A673 (cell line): ENCODE results near the gene ST6GALNAC4. TPM values are rescaled to one million over a fixed set of nuclear protein-coding genes. Genes with fewer than 3 reads are reported as not detected.

Experiments used
- BruUV-seq: library from RNA; stranded (reverse); fragments of 400-500 nt; replicated peaks from 2 replicates; lab custom pipeline; 2021; lab: Mats Ljungman, UMichigan
- CTCF ChIA-PET: fragments of 300-600 bp; sonication (Branson Sonifier 250); formaldehyde crosslinking; loops from one replicate; lab custom pipeline; 2022; ENCODE audit warnings: antibody characterized with exemption; lab: Charles Lee
- POLR2A ChIA-PET: fragments of 300-600 bp; sonication (Branson Sonifier 250); formaldehyde crosslinking; loops from one replicate; lab custom pipeline; 2022; ENCODE audit warnings: antibody characterized with exemption; ENCODE audit not compliant: low non-redundant PET; lab: Charles Lee
- DNase-seq: peaks from one replicate; pipeline ENCODE4 v3.0.0-alpha.2; 2015; ENCODE audit warnings: low spot score
- H3K27ac ChIP-seq: fragments of 200-600 bp; sonication (generic); 2 replicates; pipeline ENCODE4 v1.5.1; 2016; ENCODE audit warnings: mixed run types, low read depth, mild to moderate bottlenecking, mixed read lengths, antibody characterized with exemption, low read length; ENCODE audit not compliant: poor library complexity, severe bottlenecking
- H3K27me3 ChIP-seq: fragments of 200-600 bp; sonication (generic); replicated peaks from 2 replicates; pipeline ENCODE4 v1.6.1; 2017; ENCODE audit warnings: mixed run types, low read depth, mild to moderate bottlenecking, mixed read lengths, antibody characterized with exemption, low read length; ENCODE audit not compliant: insufficient read depth, poor library complexity
- H3K36me3 ChIP-seq: fragments of 200-600 bp; sonication (generic); 2 replicates; pipeline ENCODE4 v1.6.1; 2016; ENCODE audit warnings: mixed run types, mild to moderate bottlenecking, mixed read lengths, antibody characterized with exemption, low read length; ENCODE audit not compliant: insufficient read depth, poor library complexity, severe bottlenecking
- H3K4me1 ChIP-seq: fragments of 200-600 bp; sonication (generic); 2 replicates; pipeline ENCODE4 v1.6.1; 2017; ENCODE audit warnings: mixed run types, mild to moderate bottlenecking, mixed read lengths, antibody characterized with exemption, low read length; ENCODE audit not compliant: insufficient read depth, poor library complexity, severe bottlenecking
- H3K4me3 ChIP-seq: fragments of 200-600 bp; sonication (generic); 2 replicates; pipeline ENCODE4 v1.5.1; 2016; ENCODE audit warnings: low read depth, mixed run types, mild to moderate bottlenecking, mixed read lengths, low read length; ENCODE audit not compliant: poor library complexity, severe bottlenecking
- H3K9me3 ChIP-seq: fragments of 200-600 bp; sonication (generic); 2 replicates; pipeline ENCODE4 v1.6.1; 2016; ENCODE audit warnings: mixed run types, low read depth, mild to moderate bottlenecking, mixed read lengths, antibody characterized with exemption, low read length; ENCODE audit not compliant: poor library complexity, severe bottlenecking
- CTCF ChIP-seq: fragments of 300-800, 200-600 bp; sonication (generic); conservative IDR thresholded peaks from 2 replicates; pipeline ENCODE4 v1.5.1; 2017; ENCODE audit warnings: low read depth, mild to moderate bottlenecking, antibody characterized with exemption, low read length, moderate library complexity, mixed read lengths
- EZH2 ChIP-seq: fragments of 200-600 bp; sonication (generic); IDR thresholded peaks from 2 replicates; pipeline ENCODE4 v1.6.1; 2017; ENCODE audit warnings: borderline replicate concordance, low read depth, mild to moderate bottlenecking, mixed read lengths, antibody characterized with exemption, low read length; ENCODE audit not compliant: poor library complexity, severe bottlenecking
- intact Hi-C: fragments of 100-400 bp; cut with micrococcal nuclease; formaldehyde crosslinking; loops from one replicate; pipeline ENCODE4 v1.10.0; 2022; ENCODE audit not compliant: unreplicated experiment
- total RNA-seq: library from RNA; stranded (reverse); gene quantifications from 2 replicates; pipeline ENCODE4 v1.2.3, GENCODE V29; 2021

Gene ST6GALNAC4
- total RNA-seq, 1 experiment from 2014 or later, result 11.8 TPM

- ChIA-PET POLR2A (interaction anchor here (0.6 kb wide), 1 partner anchor 155 kb away, joined by 3 read pairs; no protein-coding TSS in a partner anchor), CTCF (no interaction called here)
- intact Hi-C loops, result loop anchor here (5.0 kb wide), 1 partner anchor 116 kb away; the partner anchor contains the start of gene FPGS
- H3K27ac ChIP-seq, result no peak overlapping the region
- H3K36me3 ChIP-seq, result no peaks in the 10 kb centered on the region
- DNase-seq, result no peak
- no TSS peak for BruUV-seq
- no peak overlapping the region for H3K4me3 ChIP-seq
- no peaks in the 10 kb centered on the region for H3K9me3 ChIP-seq
- no peaks in the 10 kb centered on the region for H3K27me3 ChIP-seq
- TF ChIP-seq CTCF, result no peak
- TF ChIP-seq EZH2, result no peak
- peaks cover 22% of the 10 kb centered on the region for H3K4me1 ChIP-seq
These were observed 1.6 kb upstream of the ST6GALNAC4 start for GRCh38 chr9:127918183-127919107.

- Histone ChIP-seq H3K9me3 (no peaks in the 10 kb centered on the region), H3K27me3 (no peaks in the 10 kb centered on the region), H3K27ac (no peak overlapping the region), H3K36me3 (no peaks in the 10 kb centered on the region), H3K4me3 (peak overlapping the region; percentile 74), H3K4me1 (peaks cover 22% of the 10 kb centered on the region)
- no peak for DNase-seq
- no TSS peak for BruUV-seq
- ChIA-PET CTCF (interaction anchor here (1.0 kb wide), 1 partner anchor 183 kb away, joined by 5 read pairs; the partner anchor contains the start of gene TOR2A), POLR2A (no interaction called here)
- TF ChIP-seq EZH2, result no peak
- TF ChIP-seq CTCF, result no peak
- intact Hi-C loops, result loop anchor here (5.0 kb wide), 1 partner anchor 115 kb away; the partner anchor contains the start of gene FPGS
These were observed 762 bp upstream of the ST6GALNAC4 start for GRCh38 chr9:127917603-127918002.

- POLR2A ChIA-PET, result no interaction called here
- Histone ChIP-seq H3K27me3 (no peaks in the 10 kb centered on the region), H3K9me3 (no peaks in the 10 kb centered on the region), H3K4me1 (peaks cover 14% of the 10 kb centered on the region), H3K36me3 (no peaks in the 10 kb centered on the region), H3K27ac (no peak overlapping the region), H3K4me3 (peak overlapping the region; percentile 74)
- intact Hi-C loops, result loop anchor here (5.0 kb wide), 1 partner anchor 114 kb away; the partner anchor contains the start of gene FPGS
- TF ChIP-seq EZH2 (no peak), CTCF (no peak)
- no TSS peak for BruUV-seq
- no peak for DNase-seq
- CTCF ChIA-PET, result interaction anchor here (0.6 to 1.0 kb wide), 3 partner anchors 11 to 204 kb away, joined by 3 to 8 read pairs (median 5); partner anchors contain the start of gene TOR2A
These were observed 781 bp downstream of the ST6GALNAC4 start for GRCh38 chr9:127915801-127916719.
